HepG2 (cell line): ENCODE measurements around the gene PIGW. TPM values are rescaled to one million over a fixed set of nuclear protein-coding genes. Genes with fewer than 3 reads are reported as not detected.

Experiments used
- NFE2L2 ChIP-seq: fragments of 150-350 bp; IDR thresholded peaks from 2 replicates; pipeline ENCODE4 v1.6.1; 2014; ENCODE audit warnings: low read length
- ZNF703 ChIP-seq: sonication (generic); formaldehyde crosslinking; IDR thresholded peaks from 2 replicates; pipeline ENCODE4 v1.5.1; 2020; ENCODE audit warnings: missing genetic modification reagents, mild to moderate bottlenecking, moderate library complexity, borderline replicate concordance
- polyA plus RNA-seq, 8 experiments: library from polyadenylated mRNA; depleted of rRNA in 3 of 8; stranded (reverse) in 7 of 8; unstranded in 1 of 8; fragments of >200 nt; fragmentation: Illumina TruSeq in 4 of 8; extraction: Trizol in 4 of 8; gene quantifications; 2 replicates each; pipeline versions ENCODE4 v1.2.1 to v1.2.3, GENCODE V29; 2011 to 2016; ENCODE audit warnings: low read depth in 4 of 8, missing spikeins in 1 of 8, mixed read lengths in 1 of 8; ENCODE audit not compliant: insufficient read depth in 1 of 8
- total RNA-seq, 5 experiments: library from RNA; depleted of rRNA; stranded (reverse); fragments of >200 nt; fragmentation: Illumina TruSeq; extraction: Trizol; gene quantifications; 2 replicates each; pipeline ENCODE4 v1.2.3, GENCODE V29; 2016; ENCODE audit warnings: low read depth in 1 of 5
- TF ChIP-seq, protein P1 (sequence below): sonication (generic); formaldehyde crosslinking; IDR thresholded peaks from one replicate; pipeline ENCODE4 v1.5.1; 2020; ENCODE audit warnings: mild to moderate bottlenecking, missing genetic modification reagents; ENCODE audit errors: not compliant biosample characterization
- TF ChIP-seq, protein P2 (sequence below): IDR thresholded peaks from 2 replicates; pipeline ENCODE4 v1.6.1; 2016; ENCODE audit warnings: missing compliant biosample characterization, missing genetic modification reagents, borderline replicate concordance

Gene PIGW
- total and polyA plus RNA-seq, 2 of the 13 experiments (the other 11 are each of a cell fraction or from before 2014, with no cell fraction given) = 9.0 to 24.0 TPM

DNA sequence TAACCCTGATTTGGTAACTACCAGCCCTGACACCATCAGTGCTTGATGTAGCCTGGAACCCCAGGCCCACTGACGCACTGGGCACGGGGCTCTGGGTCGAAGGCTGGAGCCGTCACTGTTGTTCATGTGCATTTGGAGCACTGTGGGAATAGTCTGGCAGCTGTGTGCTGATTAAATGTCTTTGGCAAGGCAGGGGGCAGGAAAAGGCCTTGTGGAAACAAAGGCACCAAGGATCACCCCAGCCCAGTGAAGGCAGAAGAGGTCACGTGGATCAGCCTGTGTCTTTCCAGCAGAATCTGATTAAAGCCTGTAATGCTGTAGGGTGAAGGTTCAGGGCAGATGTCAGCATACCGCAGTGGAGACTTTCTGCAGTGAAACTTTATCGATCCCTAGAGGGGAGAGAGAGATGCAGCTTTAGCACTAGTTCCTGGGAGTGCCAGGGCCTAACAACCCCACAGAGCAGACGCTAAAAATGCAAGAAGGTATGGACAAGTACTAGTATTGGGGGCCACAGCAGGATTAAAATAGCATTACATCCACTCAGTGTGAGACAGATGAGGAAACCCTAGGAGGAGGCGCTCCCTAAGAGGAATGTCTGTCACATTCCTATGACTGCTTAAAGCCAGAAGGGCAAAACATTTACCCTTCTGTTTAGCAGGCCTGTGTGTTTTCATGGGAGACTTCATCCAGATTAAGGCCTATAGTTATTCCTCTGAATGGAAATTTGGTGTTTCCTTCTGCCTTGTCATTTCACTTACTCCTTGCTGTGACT is 38.6 kb upstream of the PIGW start (continued):
- TF ChIP-seq, protein P1, sequence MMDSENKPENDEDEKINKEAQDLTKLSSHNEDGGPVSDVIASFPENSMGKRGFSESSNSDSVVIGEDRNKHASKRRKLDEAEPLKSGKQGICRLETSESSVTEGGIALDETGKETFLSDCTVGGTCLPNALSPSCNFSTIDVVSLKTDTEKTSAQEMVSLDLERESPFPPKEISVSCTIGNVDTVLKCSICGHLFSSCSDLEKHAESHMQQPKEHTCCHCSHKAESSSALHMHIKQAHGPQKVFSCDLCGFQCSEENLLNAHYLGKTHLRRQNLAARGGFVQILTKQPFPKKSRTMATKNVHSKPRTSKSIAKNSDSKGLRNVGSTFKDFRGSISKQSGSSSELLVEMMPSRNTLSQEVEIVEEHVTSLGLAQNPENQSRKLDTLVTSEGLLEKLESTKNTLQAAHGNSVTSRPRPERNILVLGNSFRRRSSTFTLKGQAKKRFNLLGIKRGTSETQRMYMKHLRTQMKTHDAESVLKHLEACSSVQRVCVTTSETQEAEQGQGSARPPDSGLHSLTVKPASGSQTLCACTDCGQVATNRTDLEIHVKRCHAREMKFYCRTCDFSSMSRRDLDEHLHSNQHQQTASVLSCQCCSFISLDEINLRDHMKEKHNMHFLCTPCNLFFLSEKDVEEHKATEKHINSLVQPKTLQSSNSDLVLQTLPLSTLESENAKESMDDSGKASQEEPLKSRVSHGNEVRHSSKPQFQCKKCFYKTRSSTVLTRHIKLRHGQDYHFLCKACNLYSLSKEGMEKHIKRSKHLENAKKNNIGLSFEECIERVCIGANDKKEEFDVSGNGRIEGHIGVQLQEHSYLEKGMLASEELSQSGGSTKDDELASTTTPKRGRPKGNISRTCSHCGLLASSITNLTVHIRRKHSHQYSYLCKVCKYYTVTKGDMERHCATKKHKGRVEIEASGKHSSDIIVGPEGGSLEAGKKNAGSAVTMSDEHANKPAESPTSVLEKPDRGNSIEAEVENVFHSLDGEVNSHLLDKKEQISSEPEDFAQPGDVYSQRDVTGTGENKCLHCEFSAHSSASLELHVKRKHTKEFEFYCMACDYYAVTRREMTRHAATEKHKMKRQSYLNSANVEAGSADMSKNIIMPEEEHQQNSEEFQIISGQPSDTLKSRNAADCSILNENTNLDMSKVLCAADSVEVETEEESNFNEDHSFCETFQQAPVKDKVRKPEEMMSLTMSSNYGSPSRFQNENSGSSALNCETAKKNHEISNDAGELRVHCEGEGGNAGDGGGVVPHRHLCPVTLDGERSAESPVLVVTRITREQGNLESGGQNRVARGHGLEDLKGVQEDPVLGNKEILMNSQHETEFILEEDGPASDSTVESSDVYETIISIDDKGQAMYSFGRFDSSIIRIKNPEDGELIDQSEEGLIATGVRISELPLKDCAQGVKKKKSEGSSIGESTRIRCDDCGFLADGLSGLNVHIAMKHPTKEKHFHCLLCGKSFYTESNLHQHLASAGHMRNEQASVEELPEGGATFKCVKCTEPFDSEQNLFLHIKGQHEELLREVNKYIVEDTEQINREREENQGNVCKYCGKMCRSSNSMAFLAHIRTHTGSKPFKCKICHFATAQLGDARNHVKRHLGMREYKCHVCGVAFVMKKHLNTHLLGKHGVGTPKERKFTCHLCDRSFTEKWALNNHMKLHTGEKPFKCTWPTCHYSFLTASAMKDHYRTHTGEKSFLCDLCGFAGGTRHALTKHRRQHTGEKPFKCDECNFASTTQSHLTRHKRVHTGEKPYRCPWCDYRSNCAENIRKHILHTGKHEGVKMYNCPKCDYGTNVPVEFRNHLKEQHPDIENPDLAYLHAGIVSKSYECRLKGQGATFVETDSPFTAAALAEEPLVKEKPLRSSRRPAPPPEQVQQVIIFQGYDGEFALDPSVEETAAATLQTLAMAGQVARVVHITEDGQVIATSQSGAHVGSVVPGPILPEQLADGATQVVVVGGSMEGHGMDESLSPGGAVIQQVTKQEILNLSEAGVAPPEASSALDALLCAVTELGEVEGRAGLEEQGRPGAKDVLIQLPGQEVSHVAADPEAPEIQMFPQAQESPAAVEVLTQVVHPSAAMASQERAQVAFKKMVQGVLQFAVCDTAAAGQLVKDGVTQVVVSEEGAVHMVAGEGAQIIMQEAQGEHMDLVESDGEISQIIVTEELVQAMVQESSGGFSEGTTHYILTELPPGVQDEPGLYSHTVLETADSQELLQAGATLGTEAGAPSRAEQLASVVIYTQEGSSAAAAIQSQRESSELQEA = no peak
- TF ChIP-seq, protein P2, sequence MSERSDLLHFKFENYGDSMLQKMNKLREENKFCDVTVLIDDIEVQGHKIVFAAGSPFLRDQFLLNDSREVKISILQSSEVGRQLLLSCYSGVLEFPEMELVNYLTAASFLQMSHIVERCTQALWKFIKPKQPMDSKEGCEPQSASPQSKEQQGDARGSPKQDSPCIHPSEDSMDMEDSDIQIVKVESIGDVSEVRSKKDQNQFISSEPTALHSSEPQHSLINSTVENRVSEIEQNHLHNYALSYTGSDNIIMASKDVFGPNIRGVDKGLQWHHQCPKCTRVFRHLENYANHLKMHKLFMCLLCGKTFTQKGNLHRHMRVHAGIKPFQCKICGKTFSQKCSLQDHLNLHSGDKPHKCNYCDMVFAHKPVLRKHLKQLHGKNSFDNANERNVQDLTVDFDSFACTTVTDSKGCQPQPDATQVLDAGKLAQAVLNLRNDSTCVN = no peak
- TF ChIP-seq ZNF703 (CRISPR knock-in tag) (no peak), NFE2L2 (no peak)
